ENCODE data around the gene MPHOSPH6. TPM values are rescaled to one million over a fixed set of nuclear protein-coding genes. Genes with fewer than 3 reads are reported as not detected.

Gene MPHOSPH6
- total RNA-seq, 4 donors from 2014 or later: 17.8 to 48.9 (median 26.8) TPM

DNA sequence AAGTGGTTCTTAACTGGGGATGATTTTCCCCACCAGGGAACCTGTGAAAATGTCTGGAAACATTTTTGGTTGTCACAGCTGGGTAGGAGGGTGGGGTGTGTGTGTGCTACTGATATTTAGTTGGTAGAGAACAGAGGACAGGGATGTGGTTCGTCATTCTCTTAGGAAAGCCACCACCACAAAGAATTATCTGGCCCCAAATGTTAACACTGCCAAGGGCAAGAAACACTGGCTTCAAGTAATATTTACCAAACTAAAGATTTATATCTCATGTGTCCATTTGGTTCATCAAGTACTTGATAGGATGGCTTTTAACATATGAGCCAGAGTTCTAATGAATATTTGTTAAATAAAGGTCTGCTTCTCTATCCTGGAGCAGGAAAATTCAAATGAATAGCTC is 19.5 kb downstream of the MPHOSPH6 start:
- TF ChIP-seq, protein P1, sequence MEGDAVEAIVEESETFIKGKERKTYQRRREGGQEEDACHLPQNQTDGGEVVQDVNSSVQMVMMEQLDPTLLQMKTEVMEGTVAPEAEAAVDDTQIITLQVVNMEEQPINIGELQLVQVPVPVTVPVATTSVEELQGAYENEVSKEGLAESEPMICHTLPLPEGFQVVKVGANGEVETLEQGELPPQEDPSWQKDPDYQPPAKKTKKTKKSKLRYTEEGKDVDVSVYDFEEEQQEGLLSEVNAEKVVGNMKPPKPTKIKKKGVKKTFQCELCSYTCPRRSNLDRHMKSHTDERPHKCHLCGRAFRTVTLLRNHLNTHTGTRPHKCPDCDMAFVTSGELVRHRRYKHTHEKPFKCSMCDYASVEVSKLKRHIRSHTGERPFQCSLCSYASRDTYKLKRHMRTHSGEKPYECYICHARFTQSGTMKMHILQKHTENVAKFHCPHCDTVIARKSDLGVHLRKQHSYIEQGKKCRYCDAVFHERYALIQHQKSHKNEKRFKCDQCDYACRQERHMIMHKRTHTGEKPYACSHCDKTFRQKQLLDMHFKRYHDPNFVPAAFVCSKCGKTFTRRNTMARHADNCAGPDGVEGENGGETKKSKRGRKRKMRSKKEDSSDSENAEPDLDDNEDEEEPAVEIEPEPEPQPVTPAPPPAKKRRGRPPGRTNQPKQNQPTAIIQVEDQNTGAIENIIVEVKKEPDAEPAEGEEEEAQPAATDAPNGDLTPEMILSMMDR (IDR thresholded peaks at IDR 0.05; ENCODE audit: low read depth): no peak

DNA sequence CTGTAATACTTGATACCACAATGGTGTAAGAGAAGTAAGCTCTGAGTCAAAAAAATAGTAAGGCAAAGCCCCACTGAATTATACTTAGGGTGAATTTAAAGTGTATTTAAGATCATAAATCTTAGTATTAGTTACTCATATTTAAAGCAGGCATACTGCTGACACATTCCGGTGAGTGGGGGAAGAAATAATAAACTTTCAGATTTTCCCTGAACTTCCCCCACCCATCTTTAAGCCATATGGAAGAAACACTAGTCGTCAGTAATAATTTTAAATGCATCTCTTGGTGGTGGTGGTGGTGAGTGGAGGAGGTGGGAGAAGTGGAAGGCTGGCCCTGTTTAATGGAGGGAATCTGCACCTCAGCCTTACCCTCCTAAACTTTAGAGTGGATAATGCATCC is 20.5 kb downstream of the MPHOSPH6 start:
- TF ChIP-seq, protein P1 (IDR thresholded peaks at IDR 0.05; ENCODE audit: low read depth): no peak

DNA sequence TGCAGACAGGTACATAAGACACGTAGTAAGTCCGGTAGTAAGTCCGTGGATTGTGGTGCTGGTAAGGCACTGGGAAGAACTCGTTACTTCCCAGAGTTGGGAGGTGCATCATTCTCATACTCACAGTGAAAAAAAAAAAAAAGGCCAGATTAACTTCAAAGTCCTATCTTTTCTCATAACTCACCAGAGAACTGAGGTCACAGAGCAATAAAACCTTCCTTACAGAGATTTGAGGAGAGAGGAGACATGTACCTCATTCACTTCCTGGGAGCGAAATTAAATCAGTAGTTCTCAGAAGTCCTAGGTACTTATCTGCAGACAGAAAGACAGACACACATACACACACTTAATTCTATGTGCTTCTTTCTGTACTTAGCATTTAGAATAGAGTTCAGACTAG is 22.5 kb downstream of the MPHOSPH6 start:
- TF ChIP-seq, protein P1 (IDR thresholded peaks at IDR 0.05; ENCODE audit: low read depth): no peak

DNA sequence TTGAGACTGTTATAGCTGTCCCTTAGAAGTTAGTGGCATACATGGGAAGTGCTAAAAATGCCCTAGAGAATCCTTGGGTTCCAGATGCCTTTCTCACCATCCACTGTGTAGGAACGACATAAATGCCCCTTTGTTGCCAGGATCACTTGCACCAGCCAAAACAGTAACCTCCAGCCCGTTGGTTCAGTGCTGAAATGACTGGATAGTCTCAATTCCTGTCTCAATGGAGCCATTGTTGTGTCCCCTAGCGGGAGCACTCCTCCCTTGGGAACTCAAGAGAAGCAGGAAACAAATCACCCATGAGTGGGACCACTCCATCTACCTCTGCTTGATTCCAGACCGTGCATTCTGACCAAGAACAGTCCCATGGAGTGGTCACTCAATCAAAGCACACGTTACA is 23.1 kb downstream of the MPHOSPH6 start:
- TF ChIP-seq, protein P1 (IDR thresholded peaks at IDR 0.05; ENCODE audit: low read depth): no peak

DNA sequence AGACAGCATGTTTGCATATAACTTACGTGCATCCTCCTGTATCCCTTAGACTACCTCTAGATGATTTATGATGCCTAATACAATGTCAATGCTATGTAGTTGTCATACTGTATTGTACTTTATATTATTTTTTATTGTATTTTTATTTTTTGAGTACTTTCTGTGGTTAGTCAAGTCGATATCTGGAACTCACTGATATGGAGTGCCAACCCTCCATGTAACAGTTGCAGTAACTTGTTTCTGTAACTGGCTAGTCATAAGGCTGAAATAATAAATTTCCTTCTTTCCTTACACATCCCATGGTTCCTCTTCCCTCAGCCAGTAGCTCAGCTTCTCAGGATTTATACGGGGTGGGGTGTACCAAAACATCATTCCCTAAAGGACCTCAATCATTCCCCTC is 23.5 kb downstream of the MPHOSPH6 start:
- TF ChIP-seq, protein P1 (IDR thresholded peaks at IDR 0.05; ENCODE audit: low read depth): no peak

DNA sequence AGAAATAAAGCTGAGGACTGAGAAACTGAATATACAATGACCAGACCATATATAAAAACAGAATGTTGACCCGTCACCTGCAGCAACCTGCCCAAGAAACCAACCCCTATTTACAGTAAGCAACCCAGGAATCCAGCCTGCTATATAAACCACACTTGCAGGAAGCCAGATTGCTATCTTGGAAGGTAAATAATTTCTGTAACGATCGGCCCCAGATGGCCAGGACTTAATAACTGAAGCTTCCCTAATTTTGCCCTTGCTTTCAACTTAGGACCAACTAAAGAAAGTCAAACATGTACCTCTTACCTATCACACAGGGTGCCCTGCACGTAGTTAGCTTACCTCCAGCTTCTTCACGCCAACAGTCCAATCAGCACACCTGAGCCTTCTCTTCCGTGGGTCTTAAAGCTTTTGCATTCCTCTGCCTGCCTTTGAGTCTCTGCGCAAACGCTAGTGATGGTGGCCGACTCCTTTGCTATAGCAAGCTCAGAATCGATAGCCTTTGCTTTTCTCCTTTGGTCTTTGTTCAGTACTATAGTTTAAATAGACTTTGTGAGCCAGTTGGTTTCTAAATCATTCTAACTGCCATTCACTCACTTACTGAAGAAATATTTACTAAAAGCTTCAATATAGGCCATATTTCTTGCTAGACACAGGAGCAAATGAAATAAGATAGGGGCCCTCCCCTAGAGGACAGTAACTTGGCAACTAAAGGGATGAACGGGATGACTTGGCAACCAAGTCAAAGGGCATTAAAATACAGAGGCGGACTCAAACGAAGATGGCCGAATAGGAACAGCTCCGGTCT is 31.3 kb downstream of the MPHOSPH6 start:
- TF ChIP-seq, protein P1 (IDR thresholded peaks at IDR 0.05; ENCODE audit: low read depth): no peak

DNA sequence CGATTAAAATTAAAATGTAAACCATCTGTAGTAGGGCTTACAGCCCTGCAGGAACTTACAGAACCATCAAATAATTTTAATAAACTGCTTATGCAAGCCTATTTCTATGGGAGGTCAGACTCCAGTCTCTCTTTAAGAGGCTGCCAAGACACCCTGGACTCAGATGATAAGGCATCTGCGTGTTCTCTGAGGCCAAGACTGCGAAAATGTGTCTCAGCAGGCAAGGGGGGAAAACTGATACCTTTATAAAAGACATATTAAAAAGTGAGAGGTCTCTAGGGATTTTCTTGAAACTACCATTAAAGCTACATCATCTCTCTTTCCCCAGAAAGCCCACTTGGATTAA is 32.2 kb downstream of the MPHOSPH6 start:
- TF ChIP-seq, protein P1 (IDR thresholded peaks at IDR 0.05; ENCODE audit: low read depth): no peak
